Stimulated activated CD4-positive, alpha-beta T cell treated with anti-CD3 and anti-CD28 coated beads, TNF-alpha, amount 100 ng/mL, for 48 hours (primary cell): ENCODE data around the gene PKIB.
"Not testable (repeated sequence)": the region's sequence is repeated elsewhere in the genome, so short reads cannot be mapped to it uniquely, and the experiment has no call there.

Source experiments
- DNase-seq, 3 donors: peaks; one replicate each; pipeline ENCODE4 v3.0.0-alpha.2; 2020; ENCODE audit warnings: low read depth in 3 of 3

The PKIB gene, protein sequence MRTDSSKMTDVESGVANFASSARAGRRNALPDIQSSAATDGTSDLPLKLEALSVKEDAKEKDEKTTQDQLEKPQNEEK

DNA sequence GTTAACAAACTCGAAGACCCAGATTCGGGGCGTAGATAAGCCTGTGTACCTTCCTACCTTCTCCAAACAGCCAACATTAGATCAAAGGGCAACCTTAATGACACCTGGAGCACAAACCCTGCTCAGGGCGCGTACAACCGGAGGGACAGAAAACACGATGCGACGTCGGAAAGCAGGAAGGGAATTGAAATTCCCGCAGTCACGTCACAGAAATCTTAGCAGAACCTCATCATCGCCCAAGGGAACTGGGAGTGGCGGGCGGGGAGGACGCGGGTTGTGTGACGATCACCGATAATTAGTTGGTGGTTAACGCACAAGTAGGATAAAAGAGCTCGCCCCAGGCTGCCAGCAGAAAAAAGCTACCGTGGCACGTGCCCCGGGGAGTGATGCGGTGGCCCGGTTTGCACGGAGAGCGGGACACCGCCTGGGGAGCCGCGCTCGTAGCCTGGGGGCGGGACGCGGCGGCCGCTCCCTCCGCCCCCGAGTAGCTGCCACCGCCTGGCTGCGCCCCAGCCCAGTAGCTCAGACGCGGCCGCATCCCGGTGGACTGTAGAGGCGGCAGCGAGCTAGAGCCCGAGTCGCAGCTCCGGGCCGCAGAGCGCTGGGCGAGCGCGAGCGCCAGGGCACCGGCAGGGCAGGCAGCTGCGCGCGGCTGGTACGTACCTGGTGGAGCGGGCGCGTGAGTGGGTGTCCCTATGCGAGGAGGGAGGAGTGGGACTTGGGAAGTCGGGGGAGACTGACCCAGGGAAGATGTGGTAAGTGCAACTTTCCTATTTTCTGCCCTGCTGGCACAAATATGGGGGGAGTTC lies at the start of gene PKIB:
PKIB (plus strand) TSS at position 525 of the 809 bp plus-strand sequence. CDS start 107,390 bp downstream, outside the sequence.
- peak in 2 of 3 donors; percentile 17 to 19 for DNase-seq

DNA sequence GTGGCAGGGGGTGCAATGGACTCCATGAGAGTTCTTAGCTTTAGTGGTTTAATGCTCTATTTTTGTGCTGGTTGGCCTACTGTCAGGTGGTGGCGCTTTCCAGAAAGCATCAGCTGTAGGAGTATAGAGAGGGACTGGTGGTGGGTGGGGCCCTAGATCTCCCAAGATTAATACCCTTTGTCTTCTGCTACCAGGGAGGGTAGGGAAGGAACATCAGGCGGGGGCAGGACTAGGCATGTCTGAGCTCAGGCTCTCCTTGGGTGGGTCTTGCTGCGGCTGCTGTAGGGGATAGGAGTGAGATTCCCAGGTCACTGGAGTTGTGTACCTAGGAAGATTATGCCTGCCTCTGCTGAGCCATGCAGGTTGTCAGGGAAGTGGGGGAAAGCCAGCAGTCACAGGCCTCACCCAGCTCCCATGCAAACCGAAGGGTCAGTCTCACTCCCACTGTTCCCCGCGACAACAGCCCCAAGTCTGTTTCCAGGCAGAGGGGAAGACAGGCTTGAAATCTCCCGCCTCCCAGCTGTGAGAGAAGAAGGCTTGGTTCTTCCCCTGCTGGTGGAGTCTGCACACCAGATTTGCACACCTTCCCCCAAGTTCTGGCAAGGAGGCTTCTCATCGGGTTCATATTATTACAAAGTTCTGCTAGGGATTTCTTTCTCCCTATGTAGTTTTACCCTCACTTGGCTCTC lies 46.7 kb upstream of the PKIB start:
- DNase-seq = no peak

DNA sequence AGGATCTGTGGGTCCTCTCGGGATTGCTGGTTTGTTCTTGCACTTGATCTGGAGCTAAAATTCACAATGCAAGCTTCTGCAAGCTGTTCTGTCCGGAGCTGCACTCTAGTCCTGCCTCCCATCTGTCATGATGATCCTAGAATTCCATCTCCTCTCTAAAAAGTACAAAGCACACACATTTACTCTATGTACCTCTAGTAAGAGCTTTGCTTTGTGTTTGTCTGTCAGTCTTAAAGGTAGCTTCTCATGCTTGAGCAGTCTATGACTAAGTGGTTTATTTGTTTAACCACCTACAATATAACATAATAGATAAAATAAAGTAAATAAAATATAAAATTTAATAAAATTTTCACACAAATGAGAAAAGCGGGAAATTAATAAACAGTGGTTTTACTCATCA lies 46.0 kb upstream of the PKIB start:
- DNase-seq = no peak

DNA sequence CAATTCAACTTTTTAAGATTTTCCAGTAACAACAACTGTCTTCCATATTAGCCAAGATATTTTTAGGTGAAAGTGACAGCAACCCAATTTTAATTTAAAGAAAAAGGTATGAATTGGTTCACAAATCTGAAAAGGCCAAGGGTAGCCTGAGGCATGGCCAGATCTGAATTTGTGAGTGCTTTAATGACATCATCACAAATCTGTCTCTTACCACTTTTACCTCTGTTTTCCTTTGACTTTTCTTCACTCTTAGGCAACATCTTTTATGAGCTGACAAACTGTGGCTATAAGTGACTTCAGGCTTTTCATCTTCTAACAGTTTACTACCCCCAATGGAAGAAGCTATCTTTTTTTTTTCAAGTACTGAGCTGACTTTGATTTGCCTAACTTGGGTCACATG lies 44.5 kb upstream of the PKIB start:
- DNase-seq = no peak

DNA sequence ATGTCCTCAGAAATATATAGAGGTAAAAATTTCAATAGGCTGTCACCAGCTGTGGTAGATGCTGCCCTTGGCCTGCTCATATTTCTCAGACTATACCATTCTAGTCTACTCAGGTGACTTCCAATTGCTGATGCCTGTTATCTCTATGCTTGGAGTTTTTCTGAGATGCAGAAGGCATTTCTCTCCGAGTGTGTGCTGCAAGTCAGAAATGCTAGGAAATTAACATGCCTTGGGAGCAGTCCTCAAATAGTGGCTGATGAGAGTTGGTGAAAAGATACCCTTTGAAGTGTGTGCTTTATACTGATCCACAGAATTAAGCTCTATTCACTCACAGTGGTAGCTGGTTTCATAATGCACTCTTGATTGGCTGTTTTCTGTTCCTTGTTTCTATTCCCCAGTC lies 43.2 kb upstream of the PKIB start:
- no peak for DNase-seq

DNA sequence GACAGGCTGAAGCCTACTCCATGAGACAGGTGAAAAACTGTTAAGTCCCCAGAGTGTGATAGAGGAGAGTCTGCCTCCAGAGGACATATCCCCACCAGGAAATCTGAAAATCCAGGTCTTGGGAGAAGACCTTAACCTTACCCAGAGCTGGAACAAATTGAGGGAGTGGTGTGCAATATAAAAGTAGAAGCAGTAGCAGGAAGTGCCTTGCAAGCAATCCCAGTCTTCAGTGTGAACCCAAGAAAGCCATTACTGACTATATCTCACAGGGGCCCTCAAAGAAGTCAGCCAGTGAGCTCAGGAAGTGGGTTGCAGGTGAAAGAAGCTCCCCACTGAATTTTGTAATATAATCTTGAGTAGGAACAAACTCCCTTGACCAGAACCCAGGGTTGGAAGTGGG lies 41.9 kb upstream of the PKIB start:
- no peak for DNase-seq

DNA sequence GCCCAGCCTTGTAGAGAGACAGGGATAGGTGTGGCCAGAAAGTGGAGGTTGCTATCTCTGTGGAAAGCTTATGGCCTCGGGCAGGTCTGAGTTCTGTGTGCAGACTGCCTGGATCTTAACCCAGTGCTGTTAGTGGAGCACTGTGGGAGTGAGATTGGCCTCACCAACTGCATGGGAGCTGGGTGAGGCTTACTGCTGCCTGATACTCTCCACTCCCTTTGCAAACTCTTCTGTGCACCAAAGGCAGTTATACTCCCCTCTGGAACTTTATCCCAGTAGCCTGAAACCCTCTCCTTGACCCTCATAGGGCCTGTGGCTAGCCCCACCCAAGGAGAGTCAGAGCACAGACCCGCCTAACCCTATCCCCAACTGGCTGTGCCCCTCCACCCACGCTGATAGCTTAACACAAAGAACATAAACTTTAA lies 41.4 kb upstream of the PKIB start:
- no peak for DNase-seq

DNA sequence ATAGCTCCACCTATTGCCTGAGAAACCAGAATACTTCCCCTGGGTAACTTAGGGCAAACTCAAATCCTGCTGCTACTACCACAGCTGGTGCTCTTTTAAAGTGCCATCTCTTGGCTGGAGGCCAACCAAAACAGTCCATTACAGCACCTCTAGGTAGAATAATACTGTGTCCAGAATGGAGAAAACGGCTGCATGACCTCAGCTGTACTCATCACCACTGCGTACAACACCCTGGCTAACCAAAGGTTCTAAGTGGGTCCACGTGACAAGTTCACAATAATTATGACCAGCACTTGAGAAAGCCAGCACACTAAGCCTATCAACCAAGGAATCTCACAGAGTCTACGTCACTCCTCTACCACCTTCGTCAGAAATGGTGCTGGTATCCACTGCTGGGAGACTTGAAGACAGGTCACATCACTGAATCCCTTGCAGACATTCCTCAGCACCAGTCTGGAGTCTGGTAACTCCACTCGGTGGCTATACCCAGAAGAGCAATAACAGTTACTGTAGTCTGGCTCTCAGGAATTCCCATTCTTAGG lies 40.9 kb upstream of the PKIB start:
- no peak for DNase-seq

DNA sequence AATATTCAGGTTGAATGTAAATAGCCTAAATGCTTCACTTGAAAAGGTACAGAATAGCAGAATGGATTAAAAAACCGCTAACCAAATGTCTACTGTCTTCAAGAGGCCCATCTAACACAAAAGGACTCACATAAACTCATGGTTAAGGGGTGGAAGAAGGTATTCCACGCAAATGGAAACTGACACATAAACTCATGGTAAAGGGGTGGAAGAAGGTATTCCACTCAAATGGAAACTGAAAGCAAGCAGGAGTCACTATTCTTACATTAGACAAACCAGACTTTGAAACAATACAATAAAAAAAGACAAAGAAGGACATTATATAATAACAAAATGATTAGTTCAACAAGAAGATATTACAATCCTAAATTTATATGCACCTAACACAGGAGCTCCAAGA lies 38.3 kb upstream of the PKIB start:
- no peak for DNase-seq

DNA sequence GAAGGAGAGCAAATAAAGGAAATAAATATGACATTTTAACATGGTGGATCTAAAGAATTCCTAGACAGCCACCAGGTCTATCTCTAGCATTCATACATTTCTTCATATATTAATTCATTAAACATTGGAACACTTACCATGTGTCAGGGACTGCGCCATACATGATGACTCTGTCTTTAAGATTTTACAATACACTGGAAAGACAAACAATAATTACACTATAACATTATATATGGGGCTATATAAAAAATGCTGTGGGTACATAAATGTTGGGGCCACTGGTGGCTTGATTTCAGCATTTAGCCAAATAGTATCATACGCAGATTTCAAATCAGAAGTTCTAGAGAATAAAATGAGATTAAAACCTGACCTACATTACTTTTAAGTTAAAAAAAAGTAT lies 33.3 kb upstream of the PKIB start:
- DNase-seq = no peak

DNA sequence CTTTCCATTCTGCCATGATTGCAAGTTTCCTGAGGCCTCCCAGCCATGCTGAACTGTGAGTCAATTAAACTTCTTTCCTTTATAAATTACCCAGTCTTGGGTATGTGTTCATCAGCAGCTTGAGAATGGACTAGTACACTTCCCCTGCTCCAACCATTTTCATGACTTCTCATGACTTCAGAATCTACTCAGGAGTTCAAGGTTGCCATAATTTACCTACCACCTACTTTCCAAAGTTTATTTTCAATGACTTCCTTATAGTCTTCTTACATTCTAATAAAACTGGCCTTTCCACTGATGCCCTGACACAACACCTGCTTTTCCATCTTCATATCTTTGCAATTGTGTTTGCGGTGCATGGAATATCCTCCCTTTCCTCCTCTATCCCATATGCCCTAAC lies 31.2 kb upstream of the PKIB start:
- DNase-seq = no peak

DNA sequence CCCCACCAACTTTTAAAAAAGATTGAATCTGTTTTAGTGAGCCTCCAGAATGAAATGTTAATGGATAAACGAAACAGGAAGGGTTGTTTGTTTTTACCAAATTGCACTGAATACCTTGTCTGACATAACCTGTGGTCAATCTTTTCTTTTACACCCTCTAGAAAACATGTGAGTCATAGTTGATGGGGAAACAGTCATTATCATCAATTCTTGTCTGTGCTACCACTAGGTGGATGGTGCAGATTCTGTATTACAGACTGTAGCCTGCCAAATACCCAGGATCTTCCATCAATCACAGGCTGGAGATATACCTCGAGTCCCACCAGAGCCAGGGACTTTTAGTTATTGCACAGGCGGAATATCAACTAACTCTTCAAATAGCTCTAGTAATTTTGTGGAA lies 29.5 kb upstream of the PKIB start:
- no peak for DNase-seq

DNA sequence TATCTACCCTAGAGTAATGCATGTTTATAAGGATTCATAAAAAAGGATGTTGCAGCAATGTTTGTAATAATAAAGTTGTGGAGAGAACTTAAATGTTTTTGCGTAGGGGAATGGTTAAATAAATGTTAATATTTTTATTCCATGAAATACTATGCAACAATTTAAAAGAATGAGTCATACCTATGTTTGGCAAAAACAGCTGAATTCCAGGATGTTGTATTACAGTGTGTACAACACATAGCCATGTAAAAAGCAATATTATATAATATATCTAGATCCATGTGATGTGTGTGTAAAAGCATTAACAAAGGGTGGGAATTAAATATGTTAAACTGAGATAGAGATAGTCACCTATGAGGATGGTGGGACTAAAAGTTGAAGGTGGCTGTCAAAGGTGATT lies 21.1 kb upstream of the PKIB start:
- DNase-seq = no peak

DNA sequence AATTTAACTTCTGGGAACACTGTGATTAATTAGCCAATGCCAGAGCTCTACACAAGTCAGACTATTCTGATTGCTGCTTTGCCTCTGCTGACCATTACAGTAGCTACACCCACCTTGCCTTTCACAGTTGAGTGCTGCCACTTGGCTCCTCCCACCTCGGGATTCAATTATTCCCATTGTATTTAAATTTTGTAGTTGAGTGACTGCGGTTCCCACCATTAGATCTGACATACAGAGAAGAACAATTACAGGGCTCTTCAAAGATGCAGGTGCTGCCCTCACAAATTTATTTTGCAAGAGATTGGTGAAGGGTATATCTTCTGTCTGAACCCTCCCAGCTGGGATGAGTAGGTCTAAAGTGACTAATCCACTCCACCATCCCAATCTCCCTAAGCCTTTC lies 11.9 kb upstream of the PKIB start:
- not testable (repeated sequence) for DNase-seq

DNA sequence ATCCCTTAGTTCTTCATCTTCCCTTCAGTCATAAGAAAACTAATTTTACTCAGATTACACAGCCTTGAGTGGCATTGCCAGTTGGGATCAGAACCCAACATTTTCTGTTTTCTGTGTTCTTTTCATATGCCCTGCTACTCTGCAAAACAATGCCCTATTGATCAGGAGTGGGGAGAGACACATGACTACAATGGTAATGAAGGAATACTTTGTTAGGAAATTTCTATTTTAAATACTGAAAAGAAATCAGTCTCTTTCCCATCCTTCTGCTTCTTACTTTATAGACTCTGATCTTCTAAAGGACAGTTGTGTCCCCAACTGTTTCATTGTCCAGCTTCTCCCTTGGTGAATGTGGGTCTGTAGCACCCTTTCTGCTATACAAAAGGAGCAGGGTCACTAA lies 5.5 kb upstream of the PKIB start:
- DNase-seq = no peak

DNA sequence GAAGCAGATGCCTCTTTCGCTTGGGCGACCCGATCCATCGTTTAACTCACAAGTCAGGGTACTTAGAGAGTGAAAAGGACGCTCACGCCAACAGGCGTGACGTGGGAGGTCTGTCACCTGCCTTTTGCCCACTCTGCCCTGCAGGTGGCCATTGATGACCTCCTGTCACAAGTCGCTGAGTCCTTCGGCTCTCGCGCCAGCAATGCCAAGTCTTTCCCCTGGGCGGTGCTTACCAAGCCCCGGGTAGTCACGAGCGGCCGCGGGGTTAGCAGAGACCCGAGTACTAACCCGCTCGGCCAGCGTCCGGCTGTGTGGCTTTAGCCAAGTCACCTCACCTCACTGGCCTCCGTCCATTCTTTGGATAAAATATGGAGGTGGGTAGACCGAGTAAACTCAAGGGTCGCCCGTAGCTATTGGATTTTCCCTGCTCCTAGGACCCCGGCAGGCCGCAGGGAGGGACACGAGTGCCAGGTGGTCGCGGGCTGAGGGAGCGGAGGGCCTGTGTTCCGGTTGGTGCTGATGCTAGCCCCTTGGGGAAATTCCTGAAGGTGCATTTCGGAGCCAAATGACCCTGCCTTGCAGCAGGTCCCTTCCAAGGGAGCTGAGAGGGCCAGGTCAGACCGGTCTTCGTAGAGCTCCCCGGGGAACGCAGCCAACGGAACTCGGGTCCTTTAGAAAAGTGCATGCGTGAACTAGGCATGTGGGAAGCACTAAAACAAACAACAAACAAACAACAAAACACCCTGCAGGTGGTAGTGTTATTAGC lies 668 bp downstream of the PKIB start:
- DNase-seq = peak in 1 of 3 donors; percentile 9

DNA sequence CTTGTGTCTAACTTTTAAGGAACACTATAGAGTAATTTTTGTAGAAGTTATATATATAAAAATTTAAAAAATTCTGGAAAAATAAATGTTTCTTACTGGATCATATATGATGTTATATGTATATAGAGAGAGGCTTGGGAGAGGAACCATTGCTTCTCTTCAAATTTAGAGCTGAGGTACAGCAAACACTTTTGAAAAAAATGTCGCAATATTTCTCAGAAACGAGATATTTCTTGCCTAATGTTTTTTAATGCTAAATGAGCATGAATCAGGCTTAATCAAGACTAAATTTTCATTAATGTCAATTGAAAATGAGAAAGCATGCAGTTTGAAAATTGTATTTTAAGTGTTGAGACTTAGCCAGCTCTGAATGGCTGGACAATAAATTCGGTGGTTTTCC lies 2.6 kb downstream of the PKIB start:
- DNase-seq = no peak

DNA sequence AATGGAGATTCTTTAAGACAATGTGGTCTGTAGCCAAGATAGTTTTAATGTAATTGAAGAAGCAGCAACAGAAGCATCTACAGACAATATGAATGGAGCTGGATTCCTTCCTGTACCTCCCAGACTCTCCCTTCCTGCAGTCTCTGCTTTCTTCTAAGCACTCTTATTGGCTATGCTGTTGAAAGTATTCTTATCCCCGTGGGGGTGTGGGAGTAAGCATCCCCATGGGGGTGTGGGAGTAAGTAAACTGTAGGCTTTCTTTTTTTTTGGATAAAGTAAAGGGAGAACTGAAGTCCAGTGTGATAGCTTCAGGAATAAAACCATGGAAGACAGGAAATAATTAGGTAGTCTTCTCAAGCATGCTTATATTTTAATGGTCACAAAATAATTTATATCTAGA lies 4.1 kb downstream of the PKIB start:
- DNase-seq = no peak

DNA sequence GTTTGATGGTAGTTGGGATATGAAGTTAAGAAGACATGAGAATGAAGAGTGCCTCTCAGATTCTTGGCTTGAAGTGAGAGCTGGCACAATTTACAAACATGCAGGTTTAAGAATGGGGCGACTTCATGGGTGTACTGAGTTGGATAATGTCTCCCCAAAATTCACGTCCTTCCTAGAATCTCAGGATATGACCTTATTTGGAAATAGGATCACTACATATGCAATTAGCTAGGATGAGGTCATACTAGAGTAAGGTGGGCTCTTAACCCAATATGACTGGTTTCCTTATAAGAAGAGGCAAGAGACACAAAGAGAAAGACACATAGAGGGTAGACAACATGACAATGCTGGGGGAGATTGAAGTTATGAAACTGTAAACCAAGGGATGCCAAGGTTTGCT lies 5.2 kb downstream of the PKIB start:
- DNase-seq = no peak

DNA sequence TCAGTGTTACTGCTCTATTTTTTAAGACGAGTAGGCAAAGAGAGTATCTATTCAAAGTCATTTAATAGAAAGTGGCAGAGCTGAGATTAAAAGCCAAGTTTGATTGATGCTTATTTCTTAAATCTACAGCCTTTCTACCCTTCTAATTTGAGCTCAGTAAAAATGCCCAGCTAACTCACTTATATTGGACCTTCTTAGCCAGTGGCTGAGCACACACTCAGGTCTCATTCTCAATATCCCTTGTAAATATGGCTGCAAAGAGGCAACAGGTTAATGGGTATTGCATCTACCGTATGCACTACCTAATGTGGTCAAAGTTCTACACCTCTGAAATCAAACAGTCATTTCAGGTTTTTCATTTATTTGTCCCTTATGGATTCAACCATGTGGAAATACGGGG lies 6.7 kb downstream of the PKIB start:
- no peak for DNase-seq

DNA sequence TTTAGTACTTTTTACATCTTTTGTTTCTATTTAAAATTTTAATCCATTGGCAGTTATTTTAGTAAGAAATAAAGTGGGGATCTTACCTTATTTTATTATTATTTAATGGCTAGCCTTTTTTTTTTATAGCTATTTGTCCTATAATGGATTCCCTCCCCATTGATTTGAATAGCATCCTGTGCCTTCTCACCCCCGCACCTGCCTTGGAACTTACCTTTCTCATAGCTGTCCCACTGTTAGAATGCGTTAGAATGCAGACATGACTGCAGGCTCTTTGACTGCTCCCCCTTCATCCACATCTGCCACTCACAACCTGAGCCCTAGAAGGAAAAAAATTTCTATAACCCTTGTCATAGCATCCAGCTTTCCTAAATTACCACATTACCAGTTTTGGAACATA lies 9.1 kb downstream of the PKIB start:
- DNase-seq = no peak

DNA sequence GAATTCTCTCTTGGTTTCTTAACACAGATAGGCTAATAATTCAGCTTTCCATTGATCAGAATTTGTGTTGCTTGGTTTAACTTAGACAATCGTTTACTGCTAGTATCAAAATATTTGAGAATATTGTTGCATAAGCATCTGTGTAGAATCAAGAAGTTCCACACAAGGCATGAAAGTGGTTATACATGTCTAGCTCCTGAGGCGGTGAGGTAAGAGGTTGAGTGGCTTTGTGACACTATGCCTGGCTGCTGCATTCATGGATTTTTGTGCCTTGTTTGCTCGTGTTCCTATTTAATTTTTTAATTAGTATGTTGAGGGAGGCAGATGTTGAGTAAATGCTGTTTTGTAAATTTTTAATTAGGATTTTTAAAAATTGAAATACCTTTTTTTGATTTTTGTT lies 10.2 kb downstream of the PKIB start:
- no peak for DNase-seq
